Left ventricle myocardium superior (tissue), 1 donor: ENCODE results near the gene CRISP3. TPM values are rescaled to one million over a fixed set of nuclear protein-coding genes. Genes with fewer than 3 reads are reported as not detected.
"Not testable (repeated sequence)": the region's sequence is repeated elsewhere in the genome, so short reads cannot be mapped to it uniquely, and the experiment has no call there.

Source experiments
- ATAC-seq: fragments of 200-7000 bp; cut with Tn5 transposase; one replicate; pipeline ENCODE4 v1.9.1; 2020; ENCODE audit warnings: mild to moderate bottlenecking, moderate library complexity
- DNase-seq: peaks from one replicate; pipeline ENCODE4 v3.0.0-alpha.2; 2020
- intact Hi-C: fragments of 100-400 bp; cut with micrococcal nuclease; formaldehyde crosslinking; loops from one replicate; pipeline ENCODE4 v1.11.0; 2022
- long read RNA-seq: library from polyadenylated mRNA; unstranded; transcript quantifications from one replicate; pipeline ENCODE4 v2.0.0, GENCODE V29; 2021
- total RNA-seq: library from RNA; stranded (reverse); fragmentation: NEBNext Ultra II Directional; extraction: Animal tissue kit (Norgen Biotek cat#: 25700); gene quantifications from one replicate; pipeline ENCODE4 v1.2.1, GENCODE V29; 2021
- donor health status: DM: no; HTN: yes; CAD: no; lungs with severe emphysema.

Gene CRISP3
- total RNA-seq: not detected
- long read RNA-seq: 0 reads

- intact Hi-C loops: no loop called here
- no peak for DNase-seq
- no peak for ATAC-seq
Observed at GRCh38 chr6:49744259-49744658, at the start of gene CRISP3. CRISP3 (minus strand) TSS chr6:49744388; CDS start chr6:49744367, 21 bp downstream.

GRCh38 chr6:49790341-49790740 is 46.2 kb upstream of the CRISP3 start:
- DNase-seq: no peak
- ATAC-seq: no peak
- intact Hi-C loops: no loop called here

GRCh38 chr6:49787176-49787575 is 43.0 kb upstream of the CRISP3 start, which contains the start of gene PGK2:
PGK2 (minus strand) TSS chr6:49787285; CDS start chr6:49787187, 98 bp downstream.
- intact Hi-C loops: no loop called here
- DNase-seq: no peak
- no peak for ATAC-seq

GRCh38 chr6:49784272-49784671 is 40.1 kb upstream of the CRISP3 start:
- no peak for ATAC-seq
- intact Hi-C loops: no loop called here

GRCh38 chr6:49782725-49783124 is 38.5 kb upstream of the CRISP3 start:
- ATAC-seq: no peak
- DNase-seq: no peak
- intact Hi-C loops: no loop called here

More at GRCh38 chr6:49784272-49784671, 40.1 kb upstream of the CRISP3 start:
- no peak for DNase-seq

GRCh38 chr6:49782293-49782692 is 38.1 kb upstream of the CRISP3 start:
- ATAC-seq (no peak), DNase-seq (no peak)
- intact Hi-C loops: no loop called here

GRCh38 chr6:49776444-49776843 is 32.3 kb upstream of the CRISP3 start:
- ATAC-seq (no peak), DNase-seq (no peak)
- intact Hi-C loops: no loop called here

- intact Hi-C loops: no loop called here
- DNase-seq (no peak), ATAC-seq (no peak)
Observed at GRCh38 chr6:49775043-49775442, 30.9 kb upstream of the CRISP3 start.

GRCh38 chr6:49772285-49772684 is 28.1 kb upstream of the CRISP3 start:
- intact Hi-C loops: no loop called here
- no peak for ATAC-seq

GRCh38 chr6:49766762-49767161 is 22.6 kb upstream of the CRISP3 start:
- intact Hi-C loops: no loop called here
- no peak for DNase-seq
- ATAC-seq: no peak

More at GRCh38 chr6:49772285-49772684, 28.1 kb upstream of the CRISP3 start:
- no peak for DNase-seq

- DNase-seq (no peak), ATAC-seq (no peak)
- intact Hi-C loops: no loop called here
Observed at GRCh38 chr6:49764571-49765236, 20.5 kb upstream of the CRISP3 start.

- ATAC-seq (no peak), DNase-seq (no peak)
- intact Hi-C loops: no loop called here
Observed at GRCh38 chr6:49743429-49743828, 759 bp downstream of the CRISP3 start.

- ATAC-seq: no peak
- no peak for DNase-seq
- intact Hi-C loops: no loop called here
Observed at GRCh38 chr6:49739423-49739822, 4.8 kb downstream of the CRISP3 start.

- no peak for ATAC-seq
- intact Hi-C loops: no loop called here
- DNase-seq: no peak
Observed at GRCh38 chr6:49736017-49736508, 8.1 kb downstream of the CRISP3 start.

- ATAC-seq (no peak), DNase-seq (no peak)
- intact Hi-C loops: no loop called here
Observed at GRCh38 chr6:49733680-49734079, 10.5 kb downstream of the CRISP3 start.

- no peak for ATAC-seq
- DNase-seq: no peak
- intact Hi-C loops: no loop called here
Observed at GRCh38 chr6:49732781-49733180, 11.4 kb downstream of the CRISP3 start.

GRCh38 chr6:49730251-49730650 is 13.9 kb downstream of the CRISP3 start:
- no peak for DNase-seq
- intact Hi-C loops: no loop called here
- no peak for ATAC-seq

GRCh38 chr6:49723917-49724316 is 20.3 kb downstream of the CRISP3 start:
- intact Hi-C loops, ATAC-seq, DNase-seq: not testable (repeated sequence)

GRCh38 chr6:49721297-49721696 is 22.9 kb downstream of the CRISP3 start:
- DNase-seq: no peak
- no peak for ATAC-seq
- intact Hi-C loops: no loop called here

- no peak for DNase-seq
- intact Hi-C loops: no loop called here
- ATAC-seq: no peak
Observed at GRCh38 chr6:49720372-49720771, 23.8 kb downstream of the CRISP3 start.

- DNase-seq: no peak
- intact Hi-C loops: no loop called here
Observed at GRCh38 chr6:49713346-49713745, 30.8 kb downstream of the CRISP3 start, which contains the start of gene CRISP2. CRISP2 (minus strand) TSS chr6:49713543; CDS start chr6:49709196, 4,347 bp downstream.

More at GRCh38 chr6:49713346-49713745, 30.8 kb downstream of the CRISP3 start, which contains the start of gene CRISP2:
- no peak for ATAC-seq
